GM23338 (cell line): ENCODE results near the gene ADCY3.

Experiments
- CTCF ChIP-seq, 2 experiments: fragments of 200-600 bp in 1 of 2; sonication (generic) in 1 of 2; conservative IDR thresholded peaks; 2 replicates each; pipeline versions ENCODE4 v1.5.1 to v1.6.1; 2016 to 2017; ENCODE audit warnings: antibody characterized with exemption in 2 of 2, low read depth in 2 of 2, mild to moderate bottlenecking in 2 of 2, moderate library complexity in 1 of 2
- EZH2 ChIP-seq: fragments of 200-600 bp; sonication (generic); IDR thresholded peaks from one replicate; pipeline ENCODE4 v1.8.0; 2017; ENCODE audit warnings: antibody characterized with exemption, mild to moderate bottlenecking, low read depth; ENCODE audit not compliant: unreplicated experiment
- EZH2phosphoT487 ChIP-seq: fragments of 200-600 bp; sonication (generic); IDR thresholded peaks from one replicate; pipeline ENCODE4 v1.8.1; 2018; ENCODE audit warnings: antibody characterized with exemption; ENCODE audit not compliant: unreplicated experiment
- JUNB ChIP-seq: IDR thresholded peaks from one replicate; pipeline ENCODE4 v1.6.1; 2016; ENCODE audit warnings: antibody characterized with exemption; ENCODE audit not compliant: unreplicated experiment
- POLR2AphosphoS5 ChIP-seq: IDR thresholded peaks from 2 replicates; pipeline ENCODE4 v1.6.1; 2016; ENCODE audit warnings: antibody characterized with exemption, low read depth
- REST ChIP-seq: IDR thresholded peaks from one replicate; pipeline ENCODE4 v1.6.1; 2018; ENCODE audit warnings: antibody characterized with exemption; ENCODE audit not compliant: unreplicated experiment
- STAT1 ChIP-seq: IDR thresholded peaks from one replicate; pipeline ENCODE4 v1.6.1; 2016; ENCODE audit warnings: antibody characterized with exemption; ENCODE audit not compliant: unreplicated experiment

- TF ChIP-seq CTCF (conservative IDR thresholded peaks at IDR 0.05; ENCODE audit: low read depth in 2 of 2) (no peak), JUNB (no peak), REST (no peak), EZH2 (no peak), EZH2phosphoT487 (no peak), STAT1 (no peak), POLR2AphosphoS5 (no peak)
Observed at GRCh38 chr2:24785671-24786321, 134.2 kb downstream of the ADCY3 start.
